GM23248 (cell line): ENCODE results near the gene PLEKHM2.

Experiments used
- EZH2 ChIP-seq: fragments of 200-600 bp; sonication (generic); IDR thresholded peaks from 2 replicates; pipeline ENCODE4 v1.6.1; 2018; ENCODE audit warnings: antibody characterized with exemption, mild to moderate bottlenecking; ENCODE audit not compliant: insufficient read depth, poor library complexity, severe bottlenecking
- EZH2phosphoT487 ChIP-seq: fragments of 200-600 bp; sonication (generic); IDR thresholded peaks from 2 replicates; pipeline ENCODE4 v1.6.1; 2018; ENCODE audit warnings: antibody characterized with exemption, moderate library complexity, mild to moderate bottlenecking, low read depth; ENCODE audit not compliant: insufficient read depth

DNA sequence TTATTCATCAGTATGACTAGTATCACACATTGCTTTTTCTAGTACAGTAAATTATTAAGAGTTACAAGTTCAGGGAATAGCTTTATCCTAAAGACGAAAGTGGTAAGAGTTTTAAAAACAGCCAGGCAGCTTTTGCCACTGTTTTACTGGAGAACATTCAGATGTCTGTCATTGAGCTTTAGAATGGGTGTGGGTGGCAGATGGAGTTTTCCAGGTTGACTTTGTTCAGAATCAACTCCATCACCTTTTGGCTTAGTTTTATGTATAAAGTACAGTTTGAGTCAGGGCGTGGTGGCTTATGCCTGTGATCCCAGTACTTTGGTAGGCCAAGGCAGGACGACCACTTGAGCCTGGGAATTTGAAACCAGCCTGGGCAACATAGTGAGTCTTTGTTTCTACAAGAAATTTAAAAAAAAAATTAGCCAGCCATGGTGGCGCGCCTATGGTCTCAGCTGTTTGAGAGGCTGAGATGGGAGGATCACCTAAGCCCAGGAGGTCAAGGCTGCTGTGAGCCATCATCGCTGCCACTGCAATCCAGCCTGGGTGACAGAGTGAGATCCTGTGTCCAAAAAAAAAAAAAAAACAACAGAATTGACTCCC, 29.9 kb upstream of the PLEKHM2 start:
- TF ChIP-seq EZH2phosphoT487 (no peak), EZH2 (no peak)
